HEK293 (cell line): Measurements from ENCODE around the gene SPAM1.

ENCODE experiments used
- CTCF ChIP-seq: fragments of 450-650 bp; formaldehyde crosslinking; IDR thresholded peaks from 2 replicates; pipeline ENCODE4 v1.5.1; 2016; ENCODE audit warnings: missing biosample characterization, missing genetic modification characterization
- HOXA7 ChIP-seq: sonication (generic); formaldehyde crosslinking; IDR thresholded peaks from 2 replicates; pipeline ENCODE4 v1.8.1; 2022; ENCODE audit warnings: missing genetic modification reagents, borderline replicate concordance
- REPIN1 ChIP-seq: fragments of 450-650 bp; formaldehyde crosslinking; IDR thresholded peaks from 2 replicates; pipeline ENCODE4 v1.5.1; 2017; ENCODE audit warnings: missing biosample characterization, missing genetic modification characterization, low read depth
- ZNF138 ChIP-seq: fragments of 450-650 bp; formaldehyde crosslinking; IDR thresholded peaks from 2 replicates; pipeline ENCODE4 v1.5.1; 2016; ENCODE audit warnings: missing biosample characterization, missing genetic modification characterization, borderline replicate concordance
- ZNF2 ChIP-seq: fragments of 450-650 bp; formaldehyde crosslinking; IDR thresholded peaks from 2 replicates; pipeline ENCODE4 v1.5.1; 2016; ENCODE audit warnings: missing biosample characterization, missing genetic modification characterization
- ZNF510 ChIP-seq: fragments of 450-650 bp; formaldehyde crosslinking; IDR thresholded peaks from 2 replicates; pipeline ENCODE4 v1.5.1; 2018; ENCODE audit warnings: mild to moderate bottlenecking, missing genetic modification characterization, missing biosample characterization; ENCODE audit not compliant: insufficient replicate concordance
- ZNF596 ChIP-seq: fragments of 450-650 bp; IDR thresholded peaks from 2 replicates; pipeline ENCODE4 v1.5.0; 2018; ENCODE audit warnings: missing biosample characterization, mild to moderate bottlenecking, missing genetic modification characterization, moderate library complexity
- ZNF654 ChIP-seq: fragments of 450-650 bp; formaldehyde crosslinking; IDR thresholded peaks from 2 replicates; pipeline ENCODE4 v1.5.1; 2016; ENCODE audit warnings: low read depth, missing biosample characterization, missing genetic modification characterization
- ZNF677 ChIP-seq: fragments of 450-650 bp; IDR thresholded peaks from 2 replicates; pipeline ENCODE4 v1.5.0; 2018; ENCODE audit warnings: missing biosample characterization, mild to moderate bottlenecking, missing genetic modification characterization, moderate library complexity
- ZNF692 ChIP-seq: fragments of 450-650 bp; formaldehyde crosslinking; IDR thresholded peaks from 2 replicates; pipeline ENCODE4 v1.5.1; 2016; ENCODE audit warnings: missing biosample characterization, missing genetic modification characterization
- ZNF776 ChIP-seq: fragments of 450-650 bp; formaldehyde crosslinking; IDR thresholded peaks from 2 replicates; pipeline ENCODE4 v1.5.0; 2017; ENCODE audit warnings: missing biosample characterization, missing genetic modification characterization, borderline replicate concordance
- ZSCAN16 ChIP-seq: fragments of 450-650 bp; formaldehyde crosslinking; IDR thresholded peaks from 2 replicates; pipeline ENCODE4 v1.5.1; 2016; ENCODE audit warnings: missing biosample characterization, missing genetic modification characterization

- TF ChIP-seq REPIN1 (tag by site-specific recombination) (no peak), CTCF (tag by site-specific recombination) (no peak), HOXA7 (CRISPR knock-in tag) (no peak), ZNF138 (no peak), ZNF2 (tag by site-specific recombination) (no peak), ZNF692 (tag by site-specific recombination) (no peak), ZNF596 (tag by site-specific recombination) (no peak), ZNF776 (tag by site-specific recombination) (no peak), ZNF654 (no peak), ZSCAN16 (tag by site-specific recombination) (no peak), ZNF677 (tag by site-specific recombination) (no peak), ZNF510 (tag by site-specific recombination) (no peak)
Measured at GRCh38 chr7:123974326-123974908, 49.4 kb downstream of the SPAM1 start.
